GM19023 (cell line): ENCODE data around the gene LRRN4CL.
"Not testable (repeated sequence)": the region's sequence is repeated elsewhere in the genome, so short reads cannot be mapped to it uniquely, and the experiment has no call there.

ENCODE experiments used
- ATAC-seq: cut with Tn5 transposase; IDR thresholded peaks from one replicate; pipeline ENCODE4 v1.9.1; 2021; ENCODE audit warnings: mild to moderate bottlenecking, moderate library complexity; ENCODE audit not compliant: unreplicated experiment

The LRRN4CL gene

GRCh38 chr11:62677156-62677555 is 12.2 kb downstream of the LRRN4CL start:
- ATAC-seq = no peak

GRCh38 chr11:62676698-62677097 is 12.6 kb downstream of the LRRN4CL start:
- ATAC-seq = no peak

GRCh38 chr11:62675415-62675814 is 13.9 kb downstream of the LRRN4CL start:
- ATAC-seq = not testable (repeated sequence)

- no peak for ATAC-seq
These were observed 16.2 kb downstream of the LRRN4CL start for GRCh38 chr11:62673196-62673525.

- ATAC-seq = peak; percentile 68
These were observed 17.5 kb downstream of the LRRN4CL start, which contains the start of the genes LBHD1 and UQCC3 for GRCh38 chr11:62671608-62672389. Gene LBHD1, minus strand, starts transcription at chr11:62672267. Its CDS starts 2,236 bp downstream, at chr11:62670031. Gene UQCC3, plus strand, starts transcription at chr11:62671673. Its CDS starts 73 bp downstream, at chr11:62671746.

GRCh38 chr11:62671236-62671607 is 18.1 kb downstream of the LRRN4CL start:
- no peak for ATAC-seq

- ATAC-seq = no peak
These were observed 19.7 kb downstream of the LRRN4CL start for GRCh38 chr11:62669420-62670161.

GRCh38 chr11:62667460-62667859 is 21.9 kb downstream of the LRRN4CL start:
- no peak for ATAC-seq

- ATAC-seq = no peak
These were observed 22.9 kb downstream of the LRRN4CL start for GRCh38 chr11:62666259-62666926.

- peak; percentile 31 for ATAC-seq
These were observed 23.6 kb downstream of the LRRN4CL start for GRCh38 chr11:62665599-62666258.

- ATAC-seq = peak; percentile 86
These were observed 24.2 kb downstream of the LRRN4CL start, which contains the start of the genes C11orf98 and CSKMT for GRCh38 chr11:62665075-62665598. Gene C11orf98, minus strand, starts transcription at chr11:62665210. Its CDS starts 41 bp downstream, at chr11:62665169. Gene CSKMT, plus strand, starts transcription at chr11:62665312. Its CDS starts 568 bp downstream, at chr11:62665880.

GRCh38 chr11:62664405-62665074 is 24.8 kb downstream of the LRRN4CL start:
- ATAC-seq = peak; percentile 43

- no peak for ATAC-seq
These were observed 32.4 kb downstream of the LRRN4CL start for GRCh38 chr11:62656796-62657429.

GRCh38 chr11:62654297-62654696 is 35.0 kb downstream of the LRRN4CL start:
- ATAC-seq = no peak

- ATAC-seq = no peak
These were observed 36.9 kb downstream of the LRRN4CL start for GRCh38 chr11:62652161-62653006.

GRCh38 chr11:62650283-62650682 is 39.0 kb downstream of the LRRN4CL start:
- ATAC-seq = not testable (repeated sequence)

GRCh38 chr11:62649486-62649885 is 39.8 kb downstream of the LRRN4CL start:
- ATAC-seq = no peak

- ATAC-seq = no peak
These were observed 40.4 kb downstream of the LRRN4CL start for GRCh38 chr11:62648967-62649364.
